ENCODE data around the gene FHIT.

- TF ChIP-seq CTCF (IDR thresholded peaks at IDR 0.05; ENCODE audit: low read depth, low read length, poor library complexity, severe bottlenecking) (no peak), EZH2phosphoT487 (IDR thresholded peaks at IDR 0.05; ENCODE audit: borderline replicate concordance, low read length) (no peak)
Measured at GRCh38 chr3:61181874-61182273, 69.4 kb downstream of the FHIT start.
